H1 (cell line): ENCODE measurements around the gene PIP5K1B. TPM values are rescaled to one million over a fixed set of nuclear protein-coding genes. Genes with fewer than 3 reads are reported as not detected.

Source experiments
- BACH1 ChIP-seq: IDR thresholded peaks from 2 replicates; pipeline ENCODE4 v1.6.1; 2012; ENCODE audit warnings: low read length, improper control_type of control experiment
- JUND ChIP-seq: IDR thresholded peaks from 2 replicates; pipeline ENCODE4 v1.6.1; 2011; ENCODE audit warnings: mild to moderate bottlenecking, improper control_type of control experiment, low read length
- POLR2AphosphoS5 ChIP-seq: IDR thresholded peaks from 2 replicates; pipeline ENCODE4 v1.6.1; 2011; ENCODE audit warnings: low read depth, low read length
- ZNF274 ChIP-seq: IDR thresholded peaks from 2 replicates; pipeline ENCODE4 v1.7.0; 2012; ENCODE audit warnings: low read length, borderline replicate concordance; ENCODE audit errors: extremely low read depth
- polyA plus RNA-seq, 7 experiments: library from polyadenylated mRNA; depleted of rRNA in 3 of 7; stranded (reverse) in 5 of 7; unstranded in 2 of 7; fragments of >200 nt in 5 of 7; fragments of 200-250 nt in 2 of 7; gene quantifications; 1 replicate in 5 of 7; 2 replicates in 1 of 7; 4 replicates in 1 of 7; pipeline versions ENCODE4 v1.2.1 to v1.2.3, GENCODE V29; 2011 to 2013; ENCODE audit warnings: missing spikeins in 2 of 7, mixed read lengths in 2 of 7
- total RNA-seq: library from RNA; stranded (reverse); fragmentation: NEBNext Ultra II Directional; extraction: Animal tissue kit (Norgen Biotek cat#: 25700); gene quantifications from 2 replicates; pipeline ENCODE4 v1.2.1, GENCODE V29; 2021
- TF ChIP-seq, protein P1 (sequence below), 3 experiments: IDR thresholded peaks; 1 replicate in 2 of 3; 2 replicates in 1 of 3; pipeline versions ENCODE4 v1.5.1 to v1.6.1; 2011; ENCODE audit warnings: low read length in 3 of 3, mild to moderate bottlenecking in 3 of 3, inconsistent platforms in 2 of 3, low read depth in 1 of 3, moderate library complexity in 1 of 3; ENCODE audit not compliant: insufficient read depth in 1 of 3; ENCODE audit errors: control extremely low read depth in 1 of 3

Gene PIP5K1B
- total and polyA plus RNA-seq, 2 of the 8 experiments (the other 6 are each of a cell fraction or from before 2014, with no cell fraction given): 4.7 to 7.7 TPM

DNA sequence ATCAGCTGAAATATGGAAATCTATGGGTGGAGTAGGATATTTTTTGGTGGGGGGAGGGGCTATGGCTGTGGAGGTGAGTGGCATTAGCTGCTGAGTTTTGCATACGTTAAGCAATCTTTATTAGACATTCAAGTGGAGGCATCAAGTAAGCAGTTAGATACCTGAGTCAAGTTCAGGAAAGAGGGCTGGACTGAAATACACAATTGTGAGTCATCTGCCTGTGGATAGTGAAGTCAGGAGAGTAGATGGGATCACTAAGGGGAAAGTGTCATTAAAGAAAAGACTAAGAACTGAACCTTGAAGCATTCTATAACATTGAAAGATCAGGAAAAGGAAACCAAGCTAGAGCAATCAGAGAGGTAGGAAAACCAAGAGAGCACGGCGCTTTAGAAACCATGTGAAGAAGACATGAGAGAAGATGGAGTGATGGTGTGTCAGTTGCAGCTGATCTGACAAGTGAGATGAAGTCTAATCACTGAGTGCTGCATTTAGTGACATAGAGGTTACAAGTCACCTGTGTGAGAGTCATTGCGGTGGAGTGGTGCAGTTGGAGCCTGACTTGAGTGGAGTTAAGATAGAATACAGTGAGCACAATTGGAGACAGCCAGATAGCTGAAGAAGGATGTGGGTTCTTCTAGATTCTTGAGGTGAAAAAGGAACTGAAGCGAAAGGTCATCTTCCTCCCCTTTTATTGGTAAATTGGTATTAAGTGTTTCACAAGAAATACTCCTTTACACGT lies 88.7 kb downstream of the PIP5K1B start (continued):
- TF ChIP-seq, protein P1, sequence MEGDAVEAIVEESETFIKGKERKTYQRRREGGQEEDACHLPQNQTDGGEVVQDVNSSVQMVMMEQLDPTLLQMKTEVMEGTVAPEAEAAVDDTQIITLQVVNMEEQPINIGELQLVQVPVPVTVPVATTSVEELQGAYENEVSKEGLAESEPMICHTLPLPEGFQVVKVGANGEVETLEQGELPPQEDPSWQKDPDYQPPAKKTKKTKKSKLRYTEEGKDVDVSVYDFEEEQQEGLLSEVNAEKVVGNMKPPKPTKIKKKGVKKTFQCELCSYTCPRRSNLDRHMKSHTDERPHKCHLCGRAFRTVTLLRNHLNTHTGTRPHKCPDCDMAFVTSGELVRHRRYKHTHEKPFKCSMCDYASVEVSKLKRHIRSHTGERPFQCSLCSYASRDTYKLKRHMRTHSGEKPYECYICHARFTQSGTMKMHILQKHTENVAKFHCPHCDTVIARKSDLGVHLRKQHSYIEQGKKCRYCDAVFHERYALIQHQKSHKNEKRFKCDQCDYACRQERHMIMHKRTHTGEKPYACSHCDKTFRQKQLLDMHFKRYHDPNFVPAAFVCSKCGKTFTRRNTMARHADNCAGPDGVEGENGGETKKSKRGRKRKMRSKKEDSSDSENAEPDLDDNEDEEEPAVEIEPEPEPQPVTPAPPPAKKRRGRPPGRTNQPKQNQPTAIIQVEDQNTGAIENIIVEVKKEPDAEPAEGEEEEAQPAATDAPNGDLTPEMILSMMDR (IDR thresholded peaks at IDR 0.05; ENCODE audit: control extremely low read depth in 1 of 3, insufficient read depth in 1 of 3, low read depth in 1 of 3, low read length in 3 of 3): no peak
- TF ChIP-seq JUND (no peak), BACH1 (no peak), POLR2AphosphoS5 (no peak), ZNF274 (no peak)
